Measurements from ENCODE around the gene NTN1.

DNA sequence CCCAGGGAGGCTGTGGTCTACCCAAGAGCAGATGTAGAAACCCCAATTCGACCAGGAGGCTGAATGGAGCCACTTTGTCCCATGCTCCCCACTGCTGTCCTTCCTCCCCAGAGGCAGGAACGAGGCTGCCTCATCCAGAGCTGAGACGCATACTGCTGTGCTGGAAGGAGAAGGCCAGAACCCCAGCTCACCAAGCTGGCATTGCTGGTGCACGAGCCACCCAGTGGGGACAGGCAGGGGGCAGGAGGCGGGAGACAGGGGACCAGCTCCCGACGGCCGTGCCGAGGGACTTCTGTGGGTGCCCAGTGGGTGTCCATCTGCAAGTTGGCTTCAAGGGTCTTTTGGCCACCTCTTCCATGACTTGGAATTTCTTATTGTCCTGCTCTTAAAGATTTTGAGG lies 66.6 kb downstream of the NTN1 start:
- TF ChIP-seq POLR2A (IDR thresholded peaks at IDR 0.05) (no peak), CTCF (IDR thresholded peaks at IDR 0.05) (no peak)
